Prostate gland (tissue), 2 donors: ENCODE measurements around the gene ANKRD12.

Experiments
- POLR2A ChIP-seq: fragments of 450-650 bp; IDR thresholded peaks from one replicate; pipeline ENCODE4 v1.6.1; 2016; ENCODE audit warnings: antibody characterized with exemption, mild to moderate bottlenecking
- TF ChIP-seq, protein P1 (sequence below), 4 experiments: fragments of 200-600 bp in 2 of 4; fragments of 450-650 bp in 2 of 4; sonication (generic) in 2 of 4; IDR thresholded peaks; 1 replicate in 3 of 4; 2 replicates in 1 of 4; pipeline ENCODE4 v1.5.1; 2016 to 2019; ENCODE audit warnings: antibody characterized with exemption in 4 of 4, mild to moderate bottlenecking in 2 of 4, moderate library complexity in 2 of 4

GRCh38 chr18:9239720-9240119, 103.1 kb downstream of the ANKRD12 start:
- TF ChIP-seq POLR2A, result no peak
- TF ChIP-seq, protein P1, sequence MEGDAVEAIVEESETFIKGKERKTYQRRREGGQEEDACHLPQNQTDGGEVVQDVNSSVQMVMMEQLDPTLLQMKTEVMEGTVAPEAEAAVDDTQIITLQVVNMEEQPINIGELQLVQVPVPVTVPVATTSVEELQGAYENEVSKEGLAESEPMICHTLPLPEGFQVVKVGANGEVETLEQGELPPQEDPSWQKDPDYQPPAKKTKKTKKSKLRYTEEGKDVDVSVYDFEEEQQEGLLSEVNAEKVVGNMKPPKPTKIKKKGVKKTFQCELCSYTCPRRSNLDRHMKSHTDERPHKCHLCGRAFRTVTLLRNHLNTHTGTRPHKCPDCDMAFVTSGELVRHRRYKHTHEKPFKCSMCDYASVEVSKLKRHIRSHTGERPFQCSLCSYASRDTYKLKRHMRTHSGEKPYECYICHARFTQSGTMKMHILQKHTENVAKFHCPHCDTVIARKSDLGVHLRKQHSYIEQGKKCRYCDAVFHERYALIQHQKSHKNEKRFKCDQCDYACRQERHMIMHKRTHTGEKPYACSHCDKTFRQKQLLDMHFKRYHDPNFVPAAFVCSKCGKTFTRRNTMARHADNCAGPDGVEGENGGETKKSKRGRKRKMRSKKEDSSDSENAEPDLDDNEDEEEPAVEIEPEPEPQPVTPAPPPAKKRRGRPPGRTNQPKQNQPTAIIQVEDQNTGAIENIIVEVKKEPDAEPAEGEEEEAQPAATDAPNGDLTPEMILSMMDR (IDR thresholded peaks at IDR 0.05), result no peak
